BLaER1 (cell line): Measurements from ENCODE around the gene ATP5F1B.

Source experiments
- H3K27ac ChIP-seq: shearing (Covaris generic); formaldehyde crosslinking; 2 replicates; pipeline ENCODE4 v1.8.1; 2022
- H3K27me3 ChIP-seq: shearing (Covaris generic); formaldehyde crosslinking; 2 replicates; pipeline ENCODE4 v1.8.1; 2022
- H3K36me3 ChIP-seq: shearing (Covaris generic); formaldehyde crosslinking; 2 replicates; pipeline ENCODE4 v1.8.1; 2022
- H3K4me1 ChIP-seq: shearing (Covaris generic); formaldehyde crosslinking; 2 replicates; pipeline ENCODE4 v1.8.1; 2022
- H3K4me2 ChIP-seq: shearing (Covaris generic); formaldehyde crosslinking; 2 replicates; pipeline ENCODE4 v1.8.1; 2022
- H3K4me3 ChIP-seq: shearing (Covaris generic); formaldehyde crosslinking; 2 replicates; pipeline ENCODE4 v1.8.1; 2022
- H3K9ac ChIP-seq: shearing (Covaris generic); formaldehyde crosslinking; 2 replicates; pipeline ENCODE4 v1.8.1; 2022
- H3K9me3 ChIP-seq: shearing (Covaris generic); formaldehyde crosslinking; 2 replicates; pipeline ENCODE4 v1.8.1; 2022
- H4K20me1 ChIP-seq: shearing (Covaris generic); formaldehyde crosslinking; 2 replicates; pipeline ENCODE4 v1.8.1; 2022
- Cebpa-rat ChIP-seq: shearing (Covaris generic); IDR thresholded peaks from 2 replicates; pipeline ENCODE4 v1.8.1; 2022

The ATP5F1B gene

GRCh38 chr12:56645201-56645716 is 525 bp downstream of the ATP5F1B start:
- no peak for TF ChIP-seq Cebpa-rat
- peak overlapping the region; percentile 98 for H3K4me2 ChIP-seq
- peak overlapping the region; percentile 88 for H3K4me3 ChIP-seq
- no peaks in the 10 kb centered on the region for H3K27me3 ChIP-seq
- H3K4me1 ChIP-seq = peaks cover 29% of the 10 kb centered on the region
- H3K27ac ChIP-seq = peak overlapping the region; percentile 96
- H3K36me3 ChIP-seq = peaks cover 53% of the 10 kb centered on the region
- peaks cover 54% of the 10 kb centered on the region for H4K20me1 ChIP-seq
- no peaks in the 10 kb centered on the region for H3K9me3 ChIP-seq
- peak overlapping the region; percentile 98 for H3K9ac ChIP-seq

GRCh38 chr12:56644654-56645053 is 1.1 kb downstream of the ATP5F1B start:
- Histone ChIP-seq H3K27ac (peak overlapping the region; percentile 96), H3K36me3 (peaks cover 56% of the 10 kb centered on the region), H3K9ac (peak overlapping the region; percentile 98)

GRCh38 chr12:56641219-56641618 is 4.6 kb downstream of the ATP5F1B start:
- H3K4me2 ChIP-seq = no peak overlapping the region
- peaks cover 78% of the 10 kb centered on the region for H3K36me3 ChIP-seq
- peaks cover 38% of the 10 kb centered on the region for H3K4me1 ChIP-seq
- H3K9me3 ChIP-seq = no peaks in the 10 kb centered on the region
- TF ChIP-seq Cebpa-rat = no peak
- no peaks in the 10 kb centered on the region for H3K27me3 ChIP-seq
- no peak overlapping the region for H3K27ac ChIP-seq
- no peak overlapping the region for H3K9ac ChIP-seq
- no peak overlapping the region for H3K4me3 ChIP-seq
- peaks cover 85% of the 10 kb centered on the region for H4K20me1 ChIP-seq

More at GRCh38 chr12:56644654-56645053, 1.1 kb downstream of the ATP5F1B start:
- peaks cover 29% of the 10 kb centered on the region for H3K4me1 ChIP-seq
- peak overlapping the region; percentile 98 for H3K4me2 ChIP-seq
- H3K27me3 ChIP-seq = no peaks in the 10 kb centered on the region
- H4K20me1 ChIP-seq = peaks cover 60% of the 10 kb centered on the region
- no peak for TF ChIP-seq Cebpa-rat
- H3K4me3 ChIP-seq = peak overlapping the region; percentile 88
- H3K9me3 ChIP-seq = no peaks in the 10 kb centered on the region

GRCh38 chr12:56637621-56638020 is 8.2 kb downstream of the ATP5F1B start:
- no peak overlapping the region for H3K27ac ChIP-seq
- no peak overlapping the region for H3K4me3 ChIP-seq
- no peaks in the 10 kb centered on the region for H3K9me3 ChIP-seq
- TF ChIP-seq Cebpa-rat = no peak
- H4K20me1 ChIP-seq = peaks cover 69% of the 10 kb centered on the region
- peaks cover 55% of the 10 kb centered on the region for H3K36me3 ChIP-seq
- peak overlapping the region; percentile 95; the same call in 1 of the 2 replicates for H3K4me2 ChIP-seq
- no peak overlapping the region for H3K9ac ChIP-seq
- H3K4me1 ChIP-seq = peaks cover 47% of the 10 kb centered on the region
- H3K27me3 ChIP-seq = no peaks in the 10 kb centered on the region

GRCh38 chr12:56636675-56637540 is 8.9 kb downstream of the ATP5F1B start:
- H3K4me3 ChIP-seq = peak overlapping the region; percentile 87
- H4K20me1 ChIP-seq = peaks cover 69% of the 10 kb centered on the region
- H3K4me2 ChIP-seq = peak overlapping the region; percentile 95
- H3K36me3 ChIP-seq = peaks cover 48% of the 10 kb centered on the region
- peak overlapping the region; percentile 87 for H3K9ac ChIP-seq
- H3K27ac ChIP-seq = peak overlapping the region; percentile 88
- peaks cover 49% of the 10 kb centered on the region for H3K4me1 ChIP-seq
- TF ChIP-seq Cebpa-rat = no peak
- H3K9me3 ChIP-seq = no peaks in the 10 kb centered on the region
- H3K27me3 ChIP-seq = no peaks in the 10 kb centered on the region

GRCh38 chr12:56635806-56636674 is 9.7 kb downstream of the ATP5F1B start:
- H3K27me3 ChIP-seq = no peaks in the 10 kb centered on the region
- H3K36me3 ChIP-seq = peaks cover 39% of the 10 kb centered on the region
- H3K9ac ChIP-seq = peak overlapping the region; percentile 87
- H3K27ac ChIP-seq = peak overlapping the region; percentile 88
- H3K4me3 ChIP-seq = peak overlapping the region; percentile 87
- H3K9me3 ChIP-seq = no peaks in the 10 kb centered on the region
- TF ChIP-seq Cebpa-rat = no peak
- peaks cover 57% of the 10 kb centered on the region for H3K4me1 ChIP-seq
- peak overlapping the region; percentile 95 for H3K4me2 ChIP-seq
- peaks cover 69% of the 10 kb centered on the region for H4K20me1 ChIP-seq

GRCh38 chr12:56634837-56635791 is 10.7 kb downstream of the ATP5F1B start:
- no peaks in the 10 kb centered on the region for H3K27me3 ChIP-seq
- H3K4me1 ChIP-seq = peaks cover 66% of the 10 kb centered on the region
- peaks cover 68% of the 10 kb centered on the region for H4K20me1 ChIP-seq
- H3K36me3 ChIP-seq = peaks cover 30% of the 10 kb centered on the region
- no peak for TF ChIP-seq Cebpa-rat
- peak overlapping the region; percentile 87 for H3K4me3 ChIP-seq
- H3K9ac ChIP-seq = peak overlapping the region; percentile 87
- H3K27ac ChIP-seq = peak overlapping the region; percentile 88
- peak overlapping the region; percentile 95 for H3K4me2 ChIP-seq
- H3K9me3 ChIP-seq = no peaks in the 10 kb centered on the region

- peak overlapping the region; percentile 87 for H3K9ac ChIP-seq
- no peaks in the 10 kb centered on the region for H3K27me3 ChIP-seq
- peak overlapping the region; percentile 87 for H3K4me3 ChIP-seq
- H3K4me1 ChIP-seq = peaks cover 66% of the 10 kb centered on the region
- no peaks in the 10 kb centered on the region for H3K9me3 ChIP-seq
- H3K36me3 ChIP-seq = peaks cover 22% of the 10 kb centered on the region
- TF ChIP-seq Cebpa-rat = no peak
- peak overlapping the region; percentile 88 for H3K27ac ChIP-seq
- H4K20me1 ChIP-seq = peaks cover 61% of the 10 kb centered on the region
- peak overlapping the region; percentile 95 for H3K4me2 ChIP-seq
Observed at GRCh38 chr12:56634242-56634836, 11.4 kb downstream of the ATP5F1B start.
